Stimulated activated CD8-positive, alpha-beta memory T cell treated with anti-CD3 and anti-CD28 coated beads, Interleukin-15, amount 100 ng/mL, for 24 hours (primary cell): ENCODE results near the gene TAMM41.
A peak's percentile ranks its signal among the peaks of the same experiment; 100 is the strongest.
"Not testable (repeated sequence)": the region's sequence is repeated elsewhere in the genome, so short reads cannot be mapped to it uniquely, and the experiment has no call there.

Experiments used
- DNase-seq: peaks from one replicate; pipeline ENCODE4 v3.0.0-alpha.2; 2020; ENCODE audit warnings: low read depth

Gene TAMM41, protein sequence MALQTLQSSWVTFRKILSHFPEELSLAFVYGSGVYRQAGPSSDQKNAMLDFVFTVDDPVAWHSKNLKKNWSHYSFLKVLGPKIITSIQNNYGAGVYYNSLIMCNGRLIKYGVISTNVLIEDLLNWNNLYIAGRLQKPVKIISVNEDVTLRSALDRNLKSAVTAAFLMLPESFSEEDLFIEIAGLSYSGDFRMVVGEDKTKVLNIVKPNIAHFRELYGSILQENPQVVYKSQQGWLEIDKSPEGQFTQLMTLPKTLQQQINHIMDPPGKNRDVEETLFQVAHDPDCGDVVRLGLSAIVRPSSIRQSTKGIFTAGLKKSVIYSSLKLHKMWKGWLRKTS

DNA sequence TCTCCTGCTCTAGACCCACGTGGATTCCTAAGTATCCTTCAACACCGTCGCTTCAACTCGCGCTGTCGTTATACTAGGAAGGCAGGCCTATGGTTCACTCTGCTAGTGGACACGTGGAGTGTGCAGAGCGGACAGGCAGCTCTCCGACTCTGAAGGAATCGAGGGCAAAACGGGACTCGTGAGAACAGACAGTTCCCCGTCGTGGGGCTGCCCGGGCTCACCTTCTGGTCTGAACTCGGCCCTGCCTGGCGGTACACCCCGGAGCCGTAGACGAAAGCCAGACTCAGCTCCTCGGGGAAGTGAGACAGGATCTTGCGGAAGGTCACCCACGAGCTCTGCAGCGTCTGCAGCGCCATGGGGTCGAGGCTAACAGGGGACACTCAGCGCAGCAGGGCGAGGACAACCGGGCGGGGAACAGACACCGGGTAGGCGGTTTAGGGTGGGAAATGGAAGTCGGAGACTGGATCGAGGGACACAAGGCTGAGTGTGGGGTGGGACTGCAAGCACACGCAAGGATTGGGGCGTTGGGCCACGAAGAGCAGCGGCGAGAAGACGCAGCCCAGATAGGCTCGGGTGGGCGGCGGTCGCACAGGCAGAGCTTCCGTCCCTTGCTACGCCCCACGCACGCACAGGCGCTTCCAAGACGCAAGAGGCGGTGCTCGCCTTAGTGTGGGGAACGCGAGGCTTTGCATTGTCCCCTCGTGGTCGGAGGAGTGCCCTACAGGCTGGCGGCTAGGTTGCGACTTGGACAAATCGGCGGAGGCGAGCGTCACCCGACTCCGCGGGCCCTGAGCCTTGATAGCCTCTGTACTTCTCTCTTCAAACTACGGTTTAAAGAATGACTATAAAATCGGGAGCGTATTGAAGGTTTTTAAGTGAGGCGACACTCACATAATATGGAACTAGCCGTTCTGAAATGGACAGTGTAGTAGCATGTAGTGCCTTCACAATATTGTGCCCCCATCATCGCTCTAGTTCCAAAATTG, at the start of gene TAMM41:
TAMM41 (minus strand) TSS at position 605 of the 986 bp plus-strand sequence; CDS start at position 356, 249 bp downstream.
- DNase-seq, result peak; percentile 63

DNA sequence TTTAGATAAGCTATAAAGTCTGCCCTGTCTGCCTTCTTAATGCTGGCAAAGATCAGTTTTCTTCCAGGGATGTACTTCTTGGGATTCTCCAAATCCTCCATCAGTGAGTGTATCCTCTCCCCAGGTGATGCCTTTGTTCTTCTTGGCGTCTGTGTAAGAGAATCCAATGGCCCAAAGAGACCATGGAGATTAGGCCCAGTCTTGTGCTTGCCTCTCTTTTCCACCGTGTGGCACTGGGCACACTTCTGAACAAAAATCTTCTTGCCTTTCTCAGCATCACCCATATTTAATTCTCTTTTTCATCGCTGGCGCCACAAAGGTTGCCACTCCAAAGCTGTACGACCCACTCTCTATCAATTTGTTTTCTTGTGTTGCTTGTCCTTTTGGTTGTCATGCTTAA, 32.2 kb upstream of the TAMM41 start:
- no peak for DNase-seq

DNA sequence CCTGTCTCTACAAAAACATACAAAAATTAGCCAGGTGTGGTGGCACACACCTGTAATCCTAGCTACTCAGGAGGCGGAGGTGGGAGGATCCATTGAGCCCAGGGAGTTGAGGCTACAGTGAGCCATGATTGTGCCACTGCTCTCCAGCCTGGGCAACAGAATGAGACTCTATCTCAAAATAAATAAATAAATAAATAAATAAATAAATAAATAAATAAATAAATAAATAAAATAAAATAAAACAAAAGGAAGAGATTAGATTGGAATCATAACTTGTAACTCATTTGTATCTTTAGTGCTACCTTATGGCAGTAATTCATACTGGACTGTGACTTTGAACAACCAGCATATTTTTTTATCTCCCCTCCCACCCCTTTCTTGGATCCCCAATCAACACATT, 28.0 kb upstream of the TAMM41 start:
- DNase-seq, result not testable (repeated sequence)

DNA sequence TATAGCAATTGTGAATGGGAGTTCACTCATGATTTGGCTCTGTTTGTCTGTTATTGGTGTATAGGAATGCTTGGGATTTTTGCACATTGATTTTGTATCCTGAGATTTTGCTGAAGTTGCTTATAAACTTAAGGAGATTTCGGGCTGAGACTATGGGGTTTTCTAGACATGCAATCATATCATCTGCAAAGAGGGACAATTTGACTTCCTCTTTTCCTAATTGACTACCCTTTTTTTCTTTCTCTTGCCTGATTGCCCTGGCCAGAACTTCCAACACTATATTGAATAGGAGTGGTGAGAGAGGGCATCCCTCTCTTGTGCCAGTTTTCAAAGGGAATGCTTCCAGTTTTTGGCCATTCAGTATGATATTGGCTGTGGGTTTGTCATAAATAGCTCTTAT, 17.1 kb upstream of the TAMM41 start:
- DNase-seq, result not testable (repeated sequence)

DNA sequence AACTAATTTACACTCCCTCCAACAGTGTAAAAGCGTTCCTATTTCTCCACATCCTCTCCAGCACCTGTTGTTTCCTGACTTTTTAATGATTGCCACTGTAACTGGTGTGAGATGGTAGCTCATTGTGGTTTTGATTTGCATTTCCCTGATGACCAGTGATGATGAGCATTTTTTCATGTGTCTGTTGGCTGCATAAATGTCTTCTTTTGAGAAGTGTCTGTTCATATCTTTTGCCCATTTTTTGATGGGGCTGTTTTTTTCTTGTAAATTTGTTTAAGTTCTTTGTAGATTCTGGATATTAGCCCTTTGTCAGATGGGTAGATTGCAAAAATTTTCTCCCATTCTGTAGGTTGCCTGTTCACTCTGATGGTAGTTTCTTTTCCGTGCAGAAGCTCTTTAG, 15.9 kb upstream of the TAMM41 start:
- DNase-seq, result not testable (repeated sequence)

DNA sequence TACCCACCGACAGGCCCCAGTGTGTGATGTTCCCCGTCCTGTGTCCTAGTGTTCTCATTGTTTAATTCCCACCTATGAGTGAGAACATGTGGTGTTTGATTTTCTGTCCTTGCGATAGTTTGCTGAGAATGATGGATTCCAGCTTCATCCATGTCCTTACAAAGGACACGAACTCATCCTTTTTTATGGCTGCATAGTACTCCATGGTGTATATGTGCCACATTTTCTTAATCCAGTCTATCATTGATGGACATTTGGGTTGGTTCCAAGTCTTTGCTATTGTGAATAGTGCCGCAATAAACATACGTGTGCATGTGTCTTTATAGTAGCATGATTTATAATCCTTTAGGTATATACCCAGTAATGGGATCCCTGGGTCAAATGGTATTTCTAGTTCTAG, 15.5 kb upstream of the TAMM41 start:
- not testable (repeated sequence) for DNase-seq

DNA sequence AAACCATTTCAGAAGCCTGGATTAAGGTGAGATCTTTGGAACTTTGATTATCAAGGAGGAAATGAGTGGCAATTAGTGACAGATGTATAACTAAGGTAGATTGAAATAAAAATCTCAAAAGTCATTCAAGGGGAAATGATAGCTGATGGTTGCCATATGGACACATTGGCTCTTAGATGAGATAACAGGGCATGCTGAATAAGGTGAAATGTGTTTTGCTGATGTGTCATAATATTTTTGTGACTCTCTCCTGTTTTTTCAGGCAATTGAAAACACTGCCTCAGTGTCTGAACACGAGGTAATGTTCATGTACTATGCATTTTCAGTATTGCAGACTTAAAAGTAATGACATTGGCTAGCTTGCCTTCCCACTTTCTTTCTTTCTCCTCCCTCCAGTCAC, 13.5 kb upstream of the TAMM41 start:
- not testable (repeated sequence) for DNase-seq

DNA sequence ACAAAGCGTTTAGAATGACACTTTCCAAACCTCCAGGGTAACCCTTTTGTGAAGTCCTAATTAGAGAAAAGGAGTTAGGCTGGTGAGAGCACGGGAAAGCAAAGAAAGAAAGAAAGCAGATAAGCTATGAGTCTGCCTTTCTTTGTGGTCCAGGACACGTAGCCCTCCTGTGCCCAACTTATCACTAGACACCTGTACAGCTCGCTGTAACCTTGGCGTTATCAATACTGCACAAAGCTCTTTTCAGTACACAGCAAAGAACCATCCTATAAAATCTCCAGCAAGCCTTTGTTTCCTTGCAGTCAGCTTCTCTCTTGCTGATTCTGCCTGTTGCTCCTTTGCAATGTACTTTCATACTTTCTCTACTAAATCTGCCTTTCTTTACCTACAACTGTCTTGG, 6.8 kb upstream of the TAMM41 start:
- DNase-seq, result no peak

DNA sequence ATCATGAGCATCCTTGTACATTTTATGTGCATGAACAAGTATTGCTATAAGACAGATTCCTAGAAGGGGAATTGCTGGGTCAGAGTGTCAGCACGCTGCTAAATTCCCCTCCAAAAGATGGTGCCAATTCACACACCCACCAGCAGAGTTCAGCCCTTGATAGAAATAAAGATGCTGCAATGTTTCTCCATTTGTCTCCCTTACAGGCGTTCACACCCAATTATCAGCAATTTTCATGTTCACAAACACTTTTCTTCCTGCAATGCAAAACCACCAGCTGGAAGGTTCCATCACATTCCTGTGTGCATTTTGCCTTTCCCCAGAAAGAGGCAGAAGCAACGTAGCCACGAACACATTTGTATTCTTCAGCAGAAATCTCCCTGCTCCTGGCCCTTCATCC, 3.3 kb upstream of the TAMM41 start:
- DNase-seq, result no peak

DNA sequence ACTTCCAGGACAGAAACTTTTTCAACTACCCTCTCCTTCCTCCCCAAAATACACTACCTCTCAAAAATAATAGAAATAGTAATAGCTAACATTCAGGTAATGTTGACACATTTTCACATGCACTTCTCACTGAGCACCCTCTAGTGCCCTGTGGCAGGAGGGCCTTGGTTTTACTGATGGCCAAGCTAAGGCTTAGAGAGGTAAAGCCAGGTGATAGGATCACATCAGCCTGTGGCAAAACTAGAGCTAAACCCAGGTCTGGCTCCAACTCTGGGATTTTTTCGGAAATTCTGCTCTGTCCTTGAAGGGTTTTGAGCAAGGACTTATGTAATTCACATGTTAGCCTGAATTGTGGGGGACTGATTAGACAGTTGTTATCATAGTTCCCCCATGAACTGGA, 922 bp upstream of the TAMM41 start:
- no peak for DNase-seq

DNA sequence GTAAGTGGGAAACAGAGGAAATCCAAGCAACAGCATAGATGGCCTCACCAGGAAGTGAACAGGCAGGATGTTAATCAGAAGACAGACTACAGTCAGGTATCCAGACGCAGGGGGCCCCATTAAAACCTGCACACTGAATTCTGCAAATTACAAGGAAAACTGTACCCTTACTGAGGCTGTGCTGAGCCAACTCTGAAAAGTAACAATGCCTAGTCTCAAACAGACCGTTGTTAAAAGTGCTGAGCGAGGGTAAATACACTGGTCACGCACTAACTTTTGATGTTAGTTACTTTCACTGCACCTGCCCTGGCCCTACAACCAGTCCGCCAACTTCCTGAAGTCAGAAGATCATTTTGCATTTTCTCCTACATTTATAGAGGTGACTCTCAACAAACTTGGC, 1.0 kb downstream of the TAMM41 start:
- DNase-seq, result no peak

DNA sequence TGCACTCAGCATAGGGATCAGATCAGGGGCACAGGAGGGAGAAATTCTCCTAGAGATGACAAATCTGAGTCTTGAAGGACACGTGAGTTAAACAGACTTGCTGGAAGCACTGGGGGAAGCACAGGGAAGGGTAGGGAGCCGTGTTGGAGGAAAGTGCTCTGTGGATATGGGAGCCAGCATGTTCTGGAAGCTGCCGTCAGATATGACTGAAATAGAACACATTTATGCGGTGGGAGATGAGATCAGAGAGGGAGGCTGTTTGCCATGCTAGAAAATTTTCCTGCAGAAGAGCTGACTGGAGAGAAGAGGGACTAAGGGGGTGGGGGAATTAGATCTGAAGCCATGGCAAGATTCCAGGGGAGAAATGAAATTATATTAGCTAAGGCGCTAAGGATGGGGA, 1.8 kb downstream of the TAMM41 start:
- no peak for DNase-seq

DNA sequence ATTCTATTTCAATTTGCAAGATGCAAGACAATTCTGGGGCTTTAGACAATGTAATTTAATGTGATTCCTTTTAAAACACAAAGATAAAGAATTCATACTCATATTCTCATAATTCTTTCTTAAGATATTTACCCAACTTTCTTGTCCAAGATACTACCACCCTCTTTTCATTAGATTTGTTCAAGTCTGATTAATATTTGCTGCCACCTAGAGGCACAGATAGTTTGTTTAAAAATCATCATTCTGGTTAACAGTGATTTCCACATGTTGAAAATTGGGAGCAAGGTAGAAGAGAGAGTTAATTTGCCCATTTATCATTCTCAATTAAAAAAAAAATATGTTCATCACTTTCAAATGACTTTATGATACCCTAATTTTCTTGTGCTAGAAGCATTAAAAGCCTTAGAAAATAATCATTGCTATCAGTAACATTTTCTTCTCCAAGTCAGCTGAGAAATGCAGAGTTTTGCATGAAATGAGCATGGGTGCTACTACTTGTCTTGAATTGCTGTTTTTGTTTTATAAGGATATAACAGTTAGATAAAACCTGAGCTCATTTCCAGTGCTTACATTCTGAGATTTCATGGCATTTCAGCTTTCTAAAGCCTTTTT, 11.6 kb downstream of the TAMM41 start:
- no peak for DNase-seq

DNA sequence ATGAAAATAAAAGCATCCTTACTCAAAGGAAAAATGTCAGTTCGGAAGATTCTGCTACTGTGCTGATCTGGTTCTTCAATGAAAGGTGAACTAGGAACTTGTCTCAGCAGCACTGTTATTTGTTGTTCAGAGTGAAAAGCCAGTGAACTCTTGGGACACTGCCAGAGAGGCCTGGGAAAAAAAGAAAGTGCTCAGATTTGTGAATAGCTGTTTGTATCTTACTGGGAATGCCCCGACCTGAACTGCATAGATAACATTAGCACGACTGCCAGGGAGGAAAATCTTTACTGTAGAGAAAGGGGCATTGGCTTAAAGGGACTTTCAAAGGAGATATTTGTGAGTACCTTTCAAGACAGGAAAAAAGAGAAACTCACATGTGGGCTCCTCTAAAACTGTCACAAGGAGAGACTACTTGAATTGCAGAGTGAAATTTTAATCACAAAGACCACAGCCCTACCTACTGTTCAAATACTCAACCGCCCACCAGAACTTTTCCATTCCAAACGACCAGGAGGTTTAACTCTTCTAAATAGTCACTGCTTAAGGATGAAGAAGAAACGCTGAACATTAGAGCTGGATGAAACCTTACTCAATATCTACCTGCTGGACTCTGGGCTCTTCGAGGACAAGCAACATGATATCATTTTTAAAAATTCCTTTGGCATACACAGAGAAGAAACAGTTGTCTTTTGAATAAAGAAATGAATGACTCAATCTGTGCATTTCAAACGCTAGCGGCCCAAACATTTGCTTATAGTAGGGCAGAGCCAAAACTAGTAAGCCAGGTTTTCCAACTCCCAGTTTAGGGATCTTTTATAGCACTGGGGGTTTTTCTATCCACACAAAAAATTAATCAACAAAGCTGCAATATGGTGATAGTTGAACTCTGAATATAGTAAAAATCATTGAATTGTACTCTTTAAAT, 13.4 kb downstream of the TAMM41 start:
- DNase-seq, result no peak

DNA sequence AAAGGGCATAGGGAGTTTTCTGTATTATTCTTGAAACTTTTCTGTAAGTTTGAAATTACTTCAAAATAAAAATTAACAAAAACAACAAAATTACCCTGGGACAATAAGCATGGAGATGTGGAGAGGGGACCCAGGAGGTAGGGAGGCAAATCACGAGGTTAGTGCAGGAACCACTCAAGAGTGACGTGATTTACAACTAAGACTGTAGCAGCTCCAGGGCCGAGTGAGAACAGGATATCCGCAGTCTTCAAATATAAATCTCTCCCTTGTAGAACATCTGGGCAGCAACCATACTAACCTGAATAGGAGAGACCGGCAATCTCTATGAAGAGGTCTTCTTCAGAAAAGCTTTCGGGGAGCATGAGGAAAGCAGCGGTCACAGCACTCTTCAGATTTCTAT, 17.3 kb downstream of the TAMM41 start:
- DNase-seq, result no peak

DNA sequence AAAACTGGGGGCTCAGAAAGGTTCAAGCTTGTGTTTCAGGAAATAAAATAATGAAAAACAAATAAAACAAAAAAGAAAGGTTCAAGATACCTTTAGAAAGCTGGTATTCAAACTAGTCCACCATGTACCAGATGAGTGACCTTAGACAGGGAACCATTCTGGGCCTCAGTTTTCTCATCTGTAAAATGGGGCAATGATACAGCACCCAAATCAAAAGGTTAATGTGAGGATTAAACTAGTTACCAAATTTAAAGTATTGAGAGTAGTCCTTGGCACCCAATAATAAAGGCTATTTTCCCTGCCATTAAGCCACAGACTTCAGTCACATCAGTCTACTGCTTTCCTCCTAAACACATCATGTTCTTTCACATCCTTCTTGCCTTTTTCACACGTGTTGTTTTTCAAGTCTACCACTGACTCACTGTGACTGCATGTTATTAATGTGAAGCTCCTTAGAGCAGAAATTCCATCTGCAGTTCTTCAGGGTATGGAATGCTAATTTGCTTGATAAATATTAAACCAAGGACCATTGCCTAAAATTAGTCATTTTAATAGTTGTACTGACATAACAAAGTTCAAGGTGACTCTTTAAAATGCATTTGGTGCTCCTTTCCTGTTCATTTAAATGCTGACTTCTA, 19.9 kb downstream of the TAMM41 start:
- DNase-seq, result no peak

DNA sequence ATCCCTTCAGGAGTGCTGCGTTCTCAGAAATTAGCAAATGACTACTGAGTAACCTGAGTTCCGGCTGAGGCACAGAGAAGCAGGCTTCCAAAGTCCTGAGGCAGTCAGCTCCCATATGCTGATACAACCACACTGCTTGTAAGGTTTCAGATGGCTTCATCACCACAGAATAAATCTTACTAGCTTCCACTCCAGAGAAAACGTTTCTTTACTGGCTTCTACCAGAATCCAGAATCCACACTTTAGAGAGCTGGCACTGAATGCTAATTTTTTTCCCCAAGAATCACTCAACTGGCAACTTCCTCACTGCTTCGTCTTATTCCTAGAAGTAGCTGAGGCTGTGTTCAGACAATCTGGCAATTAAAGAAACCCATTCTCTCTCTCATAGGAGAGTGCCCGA, 21.4 kb downstream of the TAMM41 start:
- no peak for DNase-seq

DNA sequence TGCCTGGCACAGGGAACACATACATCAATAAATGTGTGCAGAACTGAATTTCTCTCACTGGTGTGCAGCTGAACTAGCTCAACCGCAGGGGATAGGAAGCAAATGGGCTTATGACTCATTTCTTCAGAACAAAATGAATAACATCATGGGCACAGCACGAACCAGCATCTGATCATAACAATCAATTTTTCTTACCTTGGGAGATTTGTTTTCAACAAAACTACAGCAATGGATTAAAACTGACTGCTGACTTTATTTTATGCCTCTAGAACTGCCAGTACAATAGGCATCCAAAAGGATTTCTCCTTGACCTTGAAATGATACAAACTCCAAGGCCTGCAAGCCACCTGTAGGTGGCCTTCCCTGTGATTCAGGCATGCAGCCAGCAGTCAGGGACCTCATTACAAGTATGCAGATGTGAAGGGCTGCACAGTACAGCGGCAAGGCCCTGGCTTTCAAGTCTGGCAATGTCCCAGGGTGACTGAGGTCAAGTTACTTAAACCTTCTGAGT, 26.1 kb downstream of the TAMM41 start:
- no peak for DNase-seq

DNA sequence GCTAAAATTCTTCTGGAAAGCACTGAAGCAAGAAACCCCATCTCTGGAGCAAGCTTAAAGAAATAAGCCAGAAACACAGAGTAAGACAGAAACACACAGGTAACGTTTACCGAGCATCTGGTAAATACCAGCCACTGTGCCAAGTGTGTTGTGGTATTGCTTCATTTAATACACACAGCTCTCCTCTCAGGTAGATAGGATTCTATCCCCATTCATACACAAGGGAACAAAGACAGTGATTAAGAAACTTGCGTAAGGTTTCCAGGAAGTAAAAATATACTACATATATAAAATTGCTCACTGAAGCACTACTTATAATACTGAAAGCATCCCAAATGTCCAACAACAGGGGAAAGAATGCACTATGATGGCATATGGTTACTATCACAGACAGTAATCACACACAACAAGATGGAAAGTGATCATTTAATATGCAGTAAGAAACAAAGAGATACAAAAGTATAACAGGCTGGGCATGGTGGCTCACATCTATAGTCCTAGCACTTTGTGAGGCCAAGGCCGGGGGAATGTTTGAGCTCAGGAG, 27.5 kb downstream of the TAMM41 start:
- no peak for DNase-seq

DNA sequence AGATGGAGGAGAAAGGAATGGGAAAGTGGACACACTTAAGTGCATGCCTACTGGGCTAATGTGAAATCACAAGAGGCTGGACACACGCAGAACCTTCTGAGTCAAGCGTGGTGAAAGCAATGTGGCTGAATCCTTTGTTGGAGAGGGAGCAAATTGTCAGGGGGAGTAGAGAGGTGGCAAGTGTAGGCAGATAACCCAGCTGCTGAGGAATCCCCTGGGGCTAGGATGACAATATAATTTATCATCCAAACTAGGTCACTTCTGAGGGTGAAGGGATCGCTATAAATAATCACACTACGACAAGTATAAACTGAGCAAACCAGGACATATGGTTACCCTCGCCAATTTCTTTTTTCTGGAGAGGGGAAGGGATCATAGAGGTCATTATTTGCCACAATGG, 28.7 kb downstream of the TAMM41 start:
- no peak for DNase-seq

DNA sequence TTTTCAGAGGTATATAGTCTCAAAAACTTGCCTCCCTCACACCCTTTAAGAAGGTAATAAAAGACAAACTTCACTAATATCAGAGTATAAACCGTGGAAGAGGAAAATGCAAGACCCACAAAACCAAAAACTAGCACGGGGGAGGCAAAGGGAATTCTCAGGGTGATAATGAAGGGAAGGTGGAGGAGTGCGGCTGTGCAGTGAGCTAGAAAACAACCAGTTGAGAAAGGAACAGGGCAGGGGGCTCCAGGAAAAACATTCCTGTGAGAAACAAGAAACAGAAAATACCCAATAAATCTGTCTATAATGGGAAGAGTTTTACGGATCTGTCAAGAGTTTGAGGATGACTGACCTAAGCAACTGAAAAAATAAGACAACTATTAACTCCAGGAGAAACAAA, 31.6 kb downstream of the TAMM41 start:
- DNase-seq, result no peak
